IPS-NIHi7 (cell line): Measurements from ENCODE around the gene MBD6.

Source experiments
- DNase-seq: peaks from one replicate; pipeline ENCODE4 v3.0.0; 2012; ENCODE audit warnings: mixed read lengths; ENCODE audit errors: extremely low spot score

MBD6 gene

DNA sequence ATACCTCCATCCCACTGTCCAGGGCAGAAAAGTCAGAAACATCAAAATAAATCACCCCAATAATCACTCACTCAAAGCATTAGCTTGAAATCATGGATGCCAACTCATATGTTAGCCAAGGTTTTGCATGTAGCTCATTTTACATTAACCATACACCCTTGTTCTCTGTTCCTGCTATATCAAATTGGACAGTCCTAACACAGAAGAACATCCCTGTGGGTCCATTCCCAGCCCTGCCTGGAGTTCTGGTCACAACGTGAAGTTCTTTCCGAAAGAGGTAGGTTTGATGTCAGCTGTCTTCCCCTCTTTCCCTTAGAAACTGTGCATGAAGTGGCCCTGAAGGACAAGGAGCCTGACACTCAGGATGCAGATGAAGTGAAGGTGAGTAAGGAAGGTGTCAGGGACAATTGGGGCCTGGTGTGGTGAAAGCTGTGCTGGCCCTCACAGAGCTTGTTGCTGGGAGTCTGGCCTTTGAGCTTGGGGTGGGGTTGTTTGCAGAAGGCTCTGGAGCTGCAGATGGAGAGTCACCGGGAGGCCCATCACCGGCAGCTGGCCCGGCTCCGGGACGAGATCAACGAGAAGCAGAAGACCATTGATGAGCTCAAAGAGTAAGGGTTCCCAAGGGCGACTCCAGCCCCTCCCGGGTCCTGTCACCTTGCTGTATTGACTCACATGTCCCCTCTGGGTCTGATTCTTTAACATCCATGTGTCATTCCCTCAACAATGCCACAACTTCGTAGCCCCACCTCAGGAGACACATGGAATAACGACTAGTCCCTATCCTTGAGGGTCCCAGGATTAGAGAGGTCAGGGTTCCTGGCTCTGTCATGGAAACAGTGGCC is 53.4 kb downstream of the MBD6 start:
- DNase-seq, result no peak

GRCh38 chr12:57576613-57577160 is 54.1 kb downstream of the MBD6 start:
- DNase-seq, result no peak

DNA sequence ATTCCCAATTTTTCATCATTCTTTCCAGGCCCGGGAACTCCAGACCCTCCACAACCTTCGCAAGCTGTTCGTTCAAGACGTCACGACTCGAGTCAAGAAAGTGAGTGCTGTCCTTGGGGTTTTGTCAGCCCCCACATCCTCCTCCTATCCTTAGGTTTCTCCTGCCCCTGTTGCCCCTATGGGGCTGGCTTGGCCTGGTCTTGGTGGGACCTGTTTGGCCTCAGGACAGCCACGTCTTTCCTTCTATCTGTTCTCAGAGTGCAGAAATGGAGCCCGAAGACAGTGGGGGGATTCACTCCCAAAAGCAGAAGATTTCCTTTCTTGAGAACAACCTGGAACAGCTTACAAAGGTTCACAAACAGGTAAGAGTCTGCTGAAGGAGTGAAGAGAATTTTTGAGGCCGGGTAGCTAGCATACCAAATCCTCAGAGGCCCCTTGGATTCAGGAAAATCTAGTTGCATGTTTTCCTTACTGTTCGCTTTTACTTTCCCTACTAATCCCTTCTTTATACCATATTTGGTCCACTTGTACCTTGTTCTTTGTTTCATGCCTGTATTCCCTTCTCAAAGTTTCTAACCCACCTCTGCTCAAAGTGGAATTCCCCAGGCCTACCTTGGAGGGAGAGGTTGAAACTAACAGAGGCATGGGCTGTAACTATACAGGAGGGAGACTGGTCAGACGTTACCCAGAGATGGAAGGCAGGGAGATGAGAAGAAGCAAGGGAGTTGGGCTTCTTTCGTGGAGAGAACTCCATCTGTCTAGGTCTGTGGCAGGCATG is 55.5 kb downstream of the MBD6 start:
- DNase-seq, result no peak

DNA sequence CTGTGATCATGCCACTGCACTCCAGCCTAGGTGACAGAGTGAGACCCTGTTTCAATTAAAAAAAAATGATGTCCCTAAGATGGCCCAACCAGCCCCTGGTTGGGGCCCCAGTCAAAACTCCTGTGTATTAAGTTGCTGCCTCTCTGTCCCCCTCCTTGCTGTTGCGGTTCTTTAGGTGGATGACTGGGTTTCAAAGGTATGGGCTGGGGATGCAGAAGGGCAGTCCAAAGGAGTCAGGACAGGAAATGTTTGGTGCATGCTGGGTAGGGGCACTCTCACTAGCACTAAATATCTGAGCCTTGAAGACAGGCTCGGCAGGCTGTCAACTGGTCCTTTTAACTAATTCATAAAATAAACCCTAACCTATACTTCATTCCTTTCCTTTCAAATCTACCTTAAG is 56.4 kb downstream of the MBD6 start:
- DNase-seq, result no peak
